Measurements from ENCODE around the gene PDE4DIP. TPM values are rescaled to one million over a fixed set of nuclear protein-coding genes. Genes with fewer than 3 reads are reported as not detected.

Gene PDE4DIP
- total RNA-seq: 97.3 and 238 TPM in 2 replicates

GRCh38 chr1:148844220-148844619 lies at the start of gene PDE4DIP:
PDE4DIP (plus strand) TSS chr1:148844428; CDS start chr1:148844775, 347 bp downstream.

Other genes starting within 250 kb of the PDE4DIP start
- 51.6 and 76.3 TPM in 2 replicates for gene NBPF14, start 248.4 kb upstream of the PDE4DIP start, total RNA-seq
- gene NUDT4B, start 95.7 kb upstream of the PDE4DIP start, total RNA-seq: 5.0 and 9.8 TPM in 2 replicates

Data from smooth muscle cell of the pulmonary artery (primary cell).